ENCODE data around the gene RFFL. TPM values are rescaled to one million over a fixed set of nuclear protein-coding genes. Genes with fewer than 3 reads are reported as not detected.

The RFFL gene
- total RNA-seq, 1 donor from 2014 or later: 25.4 TPM

- H3K9me3 Mint-ChIP-seq: no peaks in the 10 kb centered on the region
- H3K4me3 Mint-ChIP-seq (ENCODE audit: low read depth): peak overlapping the region; percentile 88
- no peaks in the 10 kb centered on the region for H3K27me3 Mint-ChIP-seq (ENCODE audit: low read depth)
- peaks cover 3% of the 10 kb centered on the region for H3K36me3 Mint-ChIP-seq (ENCODE audit: low read depth)
- DNase-seq (ENCODE audit: low spot score): peak; percentile 84
- peaks cover 41% of the 10 kb centered on the region for H3K4me1 Mint-ChIP-seq (ENCODE audit: low read depth)
- H3K27ac Mint-ChIP-seq: peak overlapping the region; percentile 92
- intact Hi-C loops (cut with micrococcal nuclease): loop anchor here (1.0 to 10.0 kb wide), 7 partner anchors 26 to 126 kb away; partner anchors contain the start of genes LIG3, RAD51D and RFFL
Observed at GRCh38 chr17:35088881-35089585, 25.5 kb upstream of the RFFL start.

GRCh38 chr17:35088356-35088880 lies 24.9 kb upstream of the RFFL start:
- H3K4me1 Mint-ChIP-seq (ENCODE audit: low read depth): peaks cover 41% of the 10 kb centered on the region
- peaks cover 3% of the 10 kb centered on the region for H3K36me3 Mint-ChIP-seq (ENCODE audit: low read depth)
- H3K27me3 Mint-ChIP-seq (ENCODE audit: low read depth): no peaks in the 10 kb centered on the region
- H3K27ac Mint-ChIP-seq: peak overlapping the region; percentile 89
- no peaks in the 10 kb centered on the region for H3K9me3 Mint-ChIP-seq
- peak overlapping the region; percentile 88 for H3K4me3 Mint-ChIP-seq (ENCODE audit: low read depth)
- peak; percentile 18 for DNase-seq (ENCODE audit: low spot score)
- intact Hi-C loops (cut with micrococcal nuclease): loop anchor here (5.0 to 10.0 kb wide), 2 partner anchors 106 to 126 kb away; partner anchors contain the start of gene LIG3

- intact Hi-C loops (cut with micrococcal nuclease): loop anchor here (5.0 to 10.0 kb wide), 2 partner anchors 106 to 127 kb away; partner anchors contain the start of gene LIG3
- H3K27me3 Mint-ChIP-seq (ENCODE audit: low read depth): no peaks in the 10 kb centered on the region
- H3K36me3 Mint-ChIP-seq (ENCODE audit: low read depth): peaks cover 3% of the 10 kb centered on the region
- no peaks in the 10 kb centered on the region for H3K9me3 Mint-ChIP-seq
- H3K4me1 Mint-ChIP-seq (ENCODE audit: low read depth): peaks cover 46% of the 10 kb centered on the region
- H3K4me3 Mint-ChIP-seq (ENCODE audit: low read depth): peak overlapping the region; percentile 88
- DNase-seq (ENCODE audit: low spot score): peak; percentile 18
- peak overlapping the region; percentile 89 for H3K27ac Mint-ChIP-seq
Observed at GRCh38 chr17:35087731-35088355, 24.3 kb upstream of the RFFL start.

- Mint-ChIP-seq H3K4me3 (ENCODE audit: low read depth) (peak overlapping the region; percentile 88), H3K36me3 (ENCODE audit: low read depth) (peaks cover 3% of the 10 kb centered on the region), H3K27me3 (ENCODE audit: low read depth) (no peaks in the 10 kb centered on the region), H3K27ac (peak overlapping the region; percentile 36), H3K4me1 (ENCODE audit: low read depth) (peaks cover 54% of the 10 kb centered on the region), H3K9me3 (no peaks in the 10 kb centered on the region)
- intact Hi-C loops (cut with micrococcal nuclease): loop anchor here (5.0 to 10.0 kb wide), 2 partner anchors 105 to 128 kb away; partner anchors contain the start of gene LIG3
- no peak for DNase-seq (ENCODE audit: low spot score)
Observed at GRCh38 chr17:35086931-35087573, 23.5 kb upstream of the RFFL start.

GRCh38 chr17:35086164-35086563 lies 22.7 kb upstream of the RFFL start:
- DNase-seq (ENCODE audit: low spot score): no peak
- peaks cover 3% of the 10 kb centered on the region for H3K36me3 Mint-ChIP-seq (ENCODE audit: low read depth)
- no peaks in the 10 kb centered on the region for H3K9me3 Mint-ChIP-seq
- H3K27me3 Mint-ChIP-seq (ENCODE audit: low read depth): no peaks in the 10 kb centered on the region
- no peak overlapping the region for H3K27ac Mint-ChIP-seq
- peaks cover 60% of the 10 kb centered on the region for H3K4me1 Mint-ChIP-seq (ENCODE audit: low read depth)
- no peak overlapping the region for H3K4me3 Mint-ChIP-seq (ENCODE audit: low read depth)
- intact Hi-C loops (cut with micrococcal nuclease): loop anchor here (5.0 to 10.0 kb wide), 2 partner anchors 104 to 129 kb away; partner anchors contain the start of gene LIG3

GRCh38 chr17:35084987-35085386 lies 21.5 kb upstream of the RFFL start:
- H3K27ac Mint-ChIP-seq: no peak overlapping the region
- no peaks in the 10 kb centered on the region for H3K27me3 Mint-ChIP-seq (ENCODE audit: low read depth)
- intact Hi-C loops (cut with micrococcal nuclease): loop anchor here (5.0 to 10.0 kb wide), 2 partner anchors 103 to 130 kb away; partner anchors contain the start of gene LIG3
- no peak overlapping the region for H3K4me3 Mint-ChIP-seq (ENCODE audit: low read depth)
- H3K4me1 Mint-ChIP-seq (ENCODE audit: low read depth): peaks cover 67% of the 10 kb centered on the region
- no peak for DNase-seq (ENCODE audit: low spot score)
- H3K9me3 Mint-ChIP-seq: no peaks in the 10 kb centered on the region
- H3K36me3 Mint-ChIP-seq (ENCODE audit: low read depth): peaks cover 3% of the 10 kb centered on the region

- H3K27me3 Mint-ChIP-seq (ENCODE audit: low read depth): no peaks in the 10 kb centered on the region
- H3K9me3 Mint-ChIP-seq: no peaks in the 10 kb centered on the region
- peaks cover 66% of the 10 kb centered on the region for H3K4me1 Mint-ChIP-seq (ENCODE audit: low read depth)
- no peak overlapping the region for H3K4me3 Mint-ChIP-seq (ENCODE audit: low read depth)
- no peak for DNase-seq (ENCODE audit: low spot score)
- intact Hi-C loops (cut with micrococcal nuclease): loop anchor here (10.0 kb wide), 1 partner anchor 132 kb away; no protein-coding TSS in a partner anchor
- H3K27ac Mint-ChIP-seq: no peak overlapping the region
- peaks cover 3% of the 10 kb centered on the region for H3K36me3 Mint-ChIP-seq (ENCODE audit: low read depth)
Observed at GRCh38 chr17:35083071-35083470, 19.6 kb upstream of the RFFL start.

GRCh38 chr17:35082073-35082657 lies 18.7 kb upstream of the RFFL start:
- no peak for DNase-seq (ENCODE audit: low spot score)
- Mint-ChIP-seq H3K9me3 (no peaks in the 10 kb centered on the region), H3K4me3 (ENCODE audit: low read depth) (no peak overlapping the region), H3K27ac (peak overlapping the region; percentile 82), H3K36me3 (ENCODE audit: low read depth) (peaks cover 11% of the 10 kb centered on the region), H3K4me1 (ENCODE audit: low read depth) (peaks cover 64% of the 10 kb centered on the region), H3K27me3 (ENCODE audit: low read depth) (no peaks in the 10 kb centered on the region)
- intact Hi-C loops (cut with micrococcal nuclease): loop anchor here (1.0 to 10.0 kb wide), 2 partner anchors 9 to 133 kb away; no protein-coding TSS in a partner anchor

GRCh38 chr17:35081638-35082037 lies 18.1 kb upstream of the RFFL start:
- Mint-ChIP-seq H3K9me3 (no peaks in the 10 kb centered on the region), H3K36me3 (ENCODE audit: low read depth) (peaks cover 13% of the 10 kb centered on the region), H3K27me3 (ENCODE audit: low read depth) (no peaks in the 10 kb centered on the region), H3K27ac (no peak overlapping the region), H3K4me3 (ENCODE audit: low read depth) (no peak overlapping the region), H3K4me1 (ENCODE audit: low read depth) (peaks cover 60% of the 10 kb centered on the region)
- no peak for DNase-seq (ENCODE audit: low spot score)
- intact Hi-C loops (cut with micrococcal nuclease): loop anchor here (1.0 to 10.0 kb wide), 3 partner anchors 8 to 133 kb away; partner anchors contain the start of gene RFFL

- Mint-ChIP-seq H3K4me3 (ENCODE audit: low read depth) (peak overlapping the region; percentile 18), H3K4me1 (ENCODE audit: low read depth) (peaks cover 52% of the 10 kb centered on the region), H3K36me3 (ENCODE audit: low read depth) (peaks cover 14% of the 10 kb centered on the region), H3K27me3 (ENCODE audit: low read depth) (no peaks in the 10 kb centered on the region), H3K27ac (peak overlapping the region; percentile 50), H3K9me3 (no peaks in the 10 kb centered on the region)
- no peak for DNase-seq (ENCODE audit: low spot score)
- intact Hi-C loops (cut with micrococcal nuclease): loop anchor here (2.0 to 10.0 kb wide), 2 partner anchors 18 to 134 kb away; partner anchors contain the start of gene RFFL
Observed at GRCh38 chr17:35080536-35080935, 17.0 kb upstream of the RFFL start.

- peaks cover 14% of the 10 kb centered on the region for H3K36me3 Mint-ChIP-seq (ENCODE audit: low read depth)
- DNase-seq (ENCODE audit: low spot score): no peak
- peak overlapping the region; percentile 50 for H3K27ac Mint-ChIP-seq
- intact Hi-C loops (cut with micrococcal nuclease): loop anchor here (2.0 to 10.0 kb wide), 2 partner anchors 17 to 135 kb away; partner anchors contain the start of gene RFFL
- H3K4me3 Mint-ChIP-seq (ENCODE audit: low read depth): no peak overlapping the region
- no peaks in the 10 kb centered on the region for H3K9me3 Mint-ChIP-seq
- no peaks in the 10 kb centered on the region for H3K27me3 Mint-ChIP-seq (ENCODE audit: low read depth)
- H3K4me1 Mint-ChIP-seq (ENCODE audit: low read depth): peaks cover 54% of the 10 kb centered on the region
Observed at GRCh38 chr17:35079547-35080423, 16.3 kb upstream of the RFFL start.
